NB4 (cell line): ENCODE data around the gene DTL.

Experiments used
- DNase-seq: peaks from one replicate; pipeline ENCODE4 v3.0.0; 2010; ENCODE audit warnings: low read depth
- H3K4me3 ChIP-seq: one replicate; pipeline ENCODE4 v1.5.1; 2011; ENCODE audit warnings: mild to moderate bottlenecking, low read depth, low read length, moderate library complexity
- CTCF ChIP-seq: IDR thresholded peaks from one replicate; pipeline ENCODE4 v1.5.1; 2012; ENCODE audit warnings: low read depth, low read length
- MAX ChIP-seq: IDR thresholded peaks from 2 replicates; pipeline ENCODE4 v1.6.1; 2011; ENCODE audit warnings: low read depth, low read length
- MYC ChIP-seq: IDR thresholded peaks from 2 replicates; pipeline ENCODE4 v1.6.1; 2011; ENCODE audit warnings: low read depth, low read length
- POLR2A ChIP-seq: IDR thresholded peaks from 2 replicates; pipeline ENCODE4 v1.6.1; 2011; ENCODE audit warnings: mild to moderate bottlenecking; ENCODE audit not compliant: insufficient read length; ENCODE audit errors: extremely low read depth

DTL gene

GRCh38 chr1:212118872-212119260 lies 83.3 kb downstream of the DTL start:
- H3K4me3 ChIP-seq, result no peak overlapping the region
- TF ChIP-seq CTCF (no peak), MAX (no peak), MYC (no peak), POLR2A (no peak)
- DNase-seq, result no peak

GRCh38 chr1:212119397-212119837 lies 83.9 kb downstream of the DTL start:
- TF ChIP-seq CTCF (no peak), MAX (no peak), POLR2A (no peak), MYC (no peak)
- no peak for DNase-seq
- no peak overlapping the region for H3K4me3 ChIP-seq

- no peak for DNase-seq
- H3K4me3 ChIP-seq, result no peak overlapping the region
- TF ChIP-seq POLR2A, result no peak
- no peak for TF ChIP-seq MYC
- no peak for TF ChIP-seq CTCF
- TF ChIP-seq MAX, result no peak
These were observed 84.3 kb downstream of the DTL start for GRCh38 chr1:212119863-212120262.

GRCh38 chr1:212121779-212122178 lies 86.2 kb downstream of the DTL start:
- DNase-seq, result no peak
- TF ChIP-seq CTCF (no peak), POLR2A (no peak), MYC (no peak), MAX (no peak)
- no peak overlapping the region for H3K4me3 ChIP-seq

GRCh38 chr1:212124690-212125582 lies 89.4 kb downstream of the DTL start:
- TF ChIP-seq MYC, result no peak
- H3K4me3 ChIP-seq, result no peak overlapping the region

GRCh38 chr1:212125654-212126053 lies 90.1 kb downstream of the DTL start:
- TF ChIP-seq POLR2A (no peak), MYC (no peak), MAX (no peak), CTCF (no peak)
- no peak for DNase-seq

More at GRCh38 chr1:212124690-212125582, 89.4 kb downstream of the DTL start:
- DNase-seq, result peak; percentile 73

More at GRCh38 chr1:212125654-212126053, 90.1 kb downstream of the DTL start:
- no peak overlapping the region for H3K4me3 ChIP-seq
